Skeletal muscle cell (primary cell): ENCODE data around the gene XPO6.

Experiments
- DNase-seq: peaks from one replicate; pipeline ENCODE4 v3.0.0-alpha.2; 2010; ENCODE audit warnings: low read depth
- H3K4me3 ChIP-seq: 2 replicates; pipeline ENCODE4 v1.5.1; 2011; ENCODE audit warnings: low read depth, mild to moderate bottlenecking, control low read depth, low read length, moderate library complexity

The XPO6 gene

GRCh38 chr16:28188085-28188916 is 23.5 kb downstream of the XPO6 start:
- H3K4me3 ChIP-seq: no peak overlapping the region
- no peak for DNase-seq

- no peak overlapping the region for H3K4me3 ChIP-seq
These were observed 24.2 kb downstream of the XPO6 start for GRCh38 chr16:28187595-28188004.

GRCh38 chr16:28186752-28187151 is 25.0 kb downstream of the XPO6 start:
- H3K4me3 ChIP-seq: no peak overlapping the region
- DNase-seq: no peak

More at GRCh38 chr16:28187595-28188004, 24.2 kb downstream of the XPO6 start:
- no peak for DNase-seq

GRCh38 chr16:28185696-28186095 is 26.1 kb downstream of the XPO6 start:
- DNase-seq: no peak
- H3K4me3 ChIP-seq: no peak overlapping the region

- DNase-seq: no peak
- H3K4me3 ChIP-seq: no peak overlapping the region
These were observed 27.1 kb downstream of the XPO6 start for GRCh38 chr16:28184625-28185024.

DNA sequence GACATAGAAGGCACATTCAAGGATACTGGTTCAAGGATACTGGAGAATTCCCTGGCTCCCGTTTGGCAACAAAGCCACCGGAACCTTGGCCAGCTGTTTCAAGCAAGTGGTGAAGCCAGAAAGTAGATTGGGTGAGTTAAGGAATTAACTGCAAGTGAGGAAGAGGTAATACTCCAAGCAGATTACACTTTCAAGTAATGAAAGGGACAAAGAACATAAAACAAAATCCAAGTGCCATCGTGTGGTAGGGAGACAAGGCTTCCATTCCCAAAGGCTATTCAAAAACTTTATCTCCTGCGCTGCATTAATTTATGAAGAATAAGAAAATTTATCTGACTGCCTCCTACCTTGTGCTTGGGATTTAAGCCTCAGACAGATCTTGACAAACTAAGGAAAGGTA is 27.8 kb downstream of the XPO6 start:
- no peak for DNase-seq
- H3K4me3 ChIP-seq: no peak overlapping the region

GRCh38 chr16:28183484-28183883 is 28.3 kb downstream of the XPO6 start:
- H3K4me3 ChIP-seq: no peak overlapping the region
- no peak for DNase-seq

DNA sequence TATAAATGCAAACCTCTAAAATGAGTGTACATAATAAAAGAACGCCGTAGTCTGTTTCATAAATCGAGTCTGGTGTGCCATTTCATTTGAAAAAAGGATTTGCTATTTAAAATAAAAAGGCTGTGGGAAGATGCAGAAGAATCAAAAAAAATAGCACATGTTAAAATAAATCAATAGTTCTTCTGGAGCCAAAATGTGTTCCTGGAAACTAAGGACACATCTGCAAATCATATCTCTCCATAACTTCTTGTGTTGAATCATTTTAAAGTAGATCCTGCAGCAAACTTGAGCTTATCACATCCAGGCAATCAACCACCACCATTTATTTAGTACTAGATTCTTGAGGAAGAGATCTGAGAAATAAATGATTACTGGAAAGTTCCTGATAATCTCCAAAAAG is 29.0 kb downstream of the XPO6 start:
- no peak overlapping the region for H3K4me3 ChIP-seq
- DNase-seq: no peak

GRCh38 chr16:28182183-28182582 is 29.6 kb downstream of the XPO6 start:
- no peak overlapping the region for H3K4me3 ChIP-seq
- no peak for DNase-seq

DNA sequence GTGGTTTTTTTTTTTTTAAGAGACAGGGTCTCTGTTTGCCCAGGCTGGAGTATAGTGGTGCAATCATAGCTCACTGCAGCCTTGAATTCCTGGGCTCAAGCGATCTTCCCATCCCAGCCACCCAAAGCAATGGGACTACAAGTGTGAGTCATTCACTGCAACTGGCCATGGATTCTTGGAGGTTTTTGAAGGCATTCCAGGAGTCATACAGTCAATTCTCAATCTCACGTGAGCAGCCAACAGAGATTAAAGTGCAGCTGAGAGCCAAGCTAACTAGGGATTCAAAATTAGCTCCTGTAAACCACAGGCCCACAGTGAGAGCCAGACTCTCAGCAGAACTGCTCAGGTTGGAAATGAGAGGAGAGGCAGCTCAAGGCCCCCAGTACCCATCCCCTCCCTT is 30.2 kb downstream of the XPO6 start:
- peak; percentile 75 for DNase-seq
- no peak overlapping the region for H3K4me3 ChIP-seq

- H3K4me3 ChIP-seq: no peak overlapping the region
- no peak for DNase-seq
These were observed 30.9 kb downstream of the XPO6 start for GRCh38 chr16:28180655-28181460.

DNA sequence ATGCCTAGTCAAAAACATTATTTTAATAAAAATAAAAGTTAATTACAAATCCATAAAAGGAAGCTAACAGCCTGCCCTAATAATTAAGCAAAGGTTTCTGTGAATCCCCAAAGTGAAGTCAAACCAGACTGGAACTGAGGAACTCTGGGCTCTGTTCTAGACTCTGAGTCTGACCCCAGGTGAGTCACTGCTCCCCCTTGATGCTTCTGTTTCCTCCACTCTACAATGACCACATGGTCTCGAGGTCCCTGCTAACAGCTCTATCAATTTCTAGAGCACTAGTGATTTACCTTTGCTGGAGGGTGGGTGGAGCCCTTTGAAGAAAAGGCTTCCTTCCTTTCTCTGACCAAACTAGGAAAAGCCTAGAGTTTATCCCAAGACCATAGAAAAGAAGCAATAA is 32.4 kb downstream of the XPO6 start:
- DNase-seq: no peak
- no peak overlapping the region for H3K4me3 ChIP-seq

GRCh38 chr16:28175715-28176114 is 36.0 kb downstream of the XPO6 start:
- DNase-seq: no peak
- H3K4me3 ChIP-seq: no peak overlapping the region

GRCh38 chr16:28172336-28172735 is 39.4 kb downstream of the XPO6 start:
- no peak overlapping the region for H3K4me3 ChIP-seq
- DNase-seq: no peak

DNA sequence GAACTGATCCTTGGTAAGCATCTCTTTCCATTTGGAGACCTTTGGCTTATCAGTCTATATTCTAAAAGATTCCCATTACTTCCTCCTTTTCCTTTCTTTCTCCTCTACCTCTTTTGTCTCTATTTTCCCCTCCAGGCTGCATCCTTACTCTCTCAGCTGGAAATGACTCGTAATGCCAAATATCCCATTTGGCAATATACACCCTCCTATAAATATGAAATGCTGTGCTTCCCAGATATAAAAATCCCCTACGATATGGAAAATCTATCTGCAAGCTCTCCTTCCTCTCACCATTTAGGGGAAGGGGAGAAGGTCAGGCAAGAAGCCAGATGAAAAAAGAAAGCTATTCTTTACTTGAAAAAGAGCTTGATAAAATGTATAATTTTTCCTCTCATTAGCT is 39.9 kb downstream of the XPO6 start:
- no peak for DNase-seq

DNA sequence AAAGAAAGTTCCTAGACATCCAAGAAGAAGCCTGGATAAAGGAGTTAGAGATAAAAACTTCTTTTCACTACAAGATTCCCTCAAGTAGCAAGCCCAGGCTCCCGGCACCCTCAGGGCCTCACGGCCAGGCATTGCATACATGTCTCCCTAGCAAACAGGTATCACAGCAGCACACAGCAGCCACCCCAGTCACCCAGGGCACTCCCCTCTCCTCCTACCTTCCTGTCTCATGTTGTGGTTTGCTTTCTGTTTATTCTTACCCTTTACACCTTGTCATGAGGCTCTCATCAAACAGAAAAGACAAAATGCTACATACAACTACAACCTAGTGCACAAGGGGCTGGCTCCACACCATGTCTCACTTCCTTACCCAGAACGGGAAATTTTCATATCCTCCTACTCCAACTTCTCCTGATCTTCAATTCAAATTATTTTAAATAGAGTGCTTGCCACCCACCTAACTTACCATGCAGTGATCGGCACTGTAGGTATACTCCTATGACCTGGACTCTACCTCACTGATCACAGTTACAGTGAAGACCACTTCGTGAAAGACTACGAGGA is 42.7 kb downstream of the XPO6 start:
- no peak for DNase-seq
- no peak overlapping the region for H3K4me3 ChIP-seq

More for the DNA sequence above, 39.9 kb downstream of the XPO6 start:
- no peak overlapping the region for H3K4me3 ChIP-seq

GRCh38 chr16:28167730-28168129 is 44.0 kb downstream of the XPO6 start:
- H3K4me3 ChIP-seq: no peak overlapping the region
- no peak for DNase-seq

DNA sequence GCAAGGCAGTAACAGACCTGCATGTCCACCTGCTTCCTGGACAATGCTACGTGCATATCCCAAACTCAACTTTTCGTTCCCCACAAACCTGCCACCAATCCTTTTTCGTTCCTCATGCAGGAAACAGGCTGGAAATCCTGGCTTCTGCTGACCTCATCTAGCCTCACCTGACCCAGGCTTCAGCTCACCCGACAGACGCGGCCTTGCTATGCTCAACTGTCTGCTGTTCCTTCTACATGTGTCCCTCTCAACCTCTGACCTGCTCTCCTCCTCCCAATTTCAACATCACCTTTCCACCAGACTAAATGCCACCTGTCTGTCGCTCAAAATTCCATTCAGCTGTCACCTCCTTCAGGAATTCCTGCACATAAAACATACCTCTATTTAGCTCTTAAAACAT is 44.5 kb downstream of the XPO6 start:
- DNase-seq: no peak
- H3K4me3 ChIP-seq: no peak overlapping the region

GRCh38 chr16:28166394-28167208 is 45.2 kb downstream of the XPO6 start:
- H3K4me3 ChIP-seq: no peak overlapping the region
- DNase-seq: no peak

DNA sequence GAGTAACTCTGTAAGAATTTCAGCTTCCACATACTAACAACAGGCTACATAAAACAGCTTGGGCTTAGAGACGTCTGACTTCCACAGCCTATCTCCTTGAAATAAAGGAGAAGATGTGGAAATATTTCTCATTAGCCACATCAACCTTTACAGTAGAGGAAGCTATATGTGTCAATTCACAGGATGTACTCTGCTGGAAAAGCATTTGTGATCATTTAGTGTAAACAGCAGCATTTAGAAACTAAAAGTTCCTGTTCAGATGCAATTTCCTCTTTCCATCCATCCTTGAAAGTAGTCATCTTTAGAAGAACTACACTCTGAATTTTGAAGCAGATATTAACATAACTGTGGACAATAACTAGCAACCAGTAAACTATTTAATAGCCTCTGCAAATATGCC is 46.2 kb downstream of the XPO6 start:
- no peak for DNase-seq
- no peak overlapping the region for H3K4me3 ChIP-seq
